ENCODE measurements around the gene CDKN1A.

GRCh38 chr6:36634317-36635108 is 44.0 kb upstream of the CDKN1A start:
- TF ChIP-seq, protein P1, sequence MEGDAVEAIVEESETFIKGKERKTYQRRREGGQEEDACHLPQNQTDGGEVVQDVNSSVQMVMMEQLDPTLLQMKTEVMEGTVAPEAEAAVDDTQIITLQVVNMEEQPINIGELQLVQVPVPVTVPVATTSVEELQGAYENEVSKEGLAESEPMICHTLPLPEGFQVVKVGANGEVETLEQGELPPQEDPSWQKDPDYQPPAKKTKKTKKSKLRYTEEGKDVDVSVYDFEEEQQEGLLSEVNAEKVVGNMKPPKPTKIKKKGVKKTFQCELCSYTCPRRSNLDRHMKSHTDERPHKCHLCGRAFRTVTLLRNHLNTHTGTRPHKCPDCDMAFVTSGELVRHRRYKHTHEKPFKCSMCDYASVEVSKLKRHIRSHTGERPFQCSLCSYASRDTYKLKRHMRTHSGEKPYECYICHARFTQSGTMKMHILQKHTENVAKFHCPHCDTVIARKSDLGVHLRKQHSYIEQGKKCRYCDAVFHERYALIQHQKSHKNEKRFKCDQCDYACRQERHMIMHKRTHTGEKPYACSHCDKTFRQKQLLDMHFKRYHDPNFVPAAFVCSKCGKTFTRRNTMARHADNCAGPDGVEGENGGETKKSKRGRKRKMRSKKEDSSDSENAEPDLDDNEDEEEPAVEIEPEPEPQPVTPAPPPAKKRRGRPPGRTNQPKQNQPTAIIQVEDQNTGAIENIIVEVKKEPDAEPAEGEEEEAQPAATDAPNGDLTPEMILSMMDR (IDR thresholded peaks at IDR 0.05) = no peak
- no peak for TF ChIP-seq POLR2A (IDR thresholded peaks at IDR 0.05)
